HEK293 (cell line): ENCODE results near the gene NIT1.
"Not testable (repeated sequence)": the region's sequence is repeated elsewhere in the genome, so short reads cannot be mapped to it uniquely, and the experiment has no call there.

Source experiments
- CTCF ChIA-PET: fragments of 350-600 bp; formaldehyde crosslinking; extraction: SDS; loops from one replicate; lab custom pipeline; 2021; ENCODE audit warnings: antibody characterized with exemption; lab: Yijun Ruan, JAX
- POLR2A ChIA-PET: fragments of 300-600 bp; formaldehyde crosslinking; extraction: SDS; loops from one replicate; lab custom pipeline; 2020; ENCODE audit warnings: antibody characterized with exemption, inconsistent platforms; lab: Yijun Ruan, JAX
- H3K27ac ChIP-seq: fragments of 200-500 bp; sonication (Bioruptor generic); 2 replicates; pipeline ENCODE4 v1.5.1; 2014; ENCODE audit warnings: low read depth, low read length, control low read depth, inconsistent platforms; ENCODE audit errors: extremely low read depth
- H3K36me3 ChIP-seq, 2 experiments: fragments of 200-500 bp in 1 of 2; sonication (Bioruptor generic) in 1 of 2; 1 replicate in 1 of 2; 2 replicates in 1 of 2; pipeline ENCODE4 v1.5.1; 2014 to 2017; ENCODE audit warnings: inconsistent platforms in 2 of 2, low read length in 2 of 2; ENCODE audit not compliant: control insufficient read depth in 2 of 2, insufficient read depth in 1 of 2
- H3K4me1 ChIP-seq: fragments of 200-500 bp; sonication (Bioruptor generic); 2 replicates; pipeline ENCODE4 v1.5.1; 2014; ENCODE audit warnings: mild to moderate bottlenecking, low read length, inconsistent platforms; ENCODE audit not compliant: control insufficient read depth, insufficient read depth
- H3K4me3 ChIP-seq: 2 replicates; pipeline ENCODE4 v1.5.1; 2011; ENCODE audit warnings: low read depth, mild to moderate bottlenecking, control low read depth, low read length, moderate library complexity
- H3K9me3 ChIP-seq: fragments of 200-500 bp; sonication (Bioruptor generic); 2 replicates; pipeline ENCODE4 v1.5.1; 2014; ENCODE audit warnings: low read depth, low read length, inconsistent platforms; ENCODE audit not compliant: control insufficient read depth, insufficient read depth
- SCRT1 ChIP-seq: fragments of 450-650 bp; formaldehyde crosslinking; IDR thresholded peaks from 2 replicates; pipeline ENCODE4 v1.5.1; 2016; ENCODE audit warnings: missing biosample characterization, missing genetic modification characterization, borderline replicate concordance
- SCRT2 ChIP-seq: fragments of 450-650 bp; formaldehyde crosslinking; IDR thresholded peaks from 2 replicates; pipeline ENCODE4 v1.5.1; 2016; ENCODE audit warnings: missing biosample characterization, missing genetic modification characterization
- ZBTB20 ChIP-seq: fragments of 450-650 bp; formaldehyde crosslinking; IDR thresholded peaks from 2 replicates; pipeline ENCODE4 v1.5.1; 2016; ENCODE audit warnings: missing biosample characterization, missing genetic modification characterization
- ZFP41 ChIP-seq: fragments of 450-650 bp; formaldehyde crosslinking; IDR thresholded peaks from 2 replicates; pipeline ENCODE4 v1.5.1; 2016; ENCODE audit warnings: missing biosample characterization, missing genetic modification characterization, borderline replicate concordance
- ZNF529 ChIP-seq: fragments of 450-650 bp; formaldehyde crosslinking; IDR thresholded peaks from 2 replicates; pipeline ENCODE4 v1.5.1; 2017; ENCODE audit warnings: missing genetic modification characterization, missing biosample characterization; ENCODE audit not compliant: insufficient replicate concordance
- ZNF548 ChIP-seq: fragments of 450-650 bp; formaldehyde crosslinking; IDR thresholded peaks from 2 replicates; pipeline ENCODE4 v1.5.1; 2016; ENCODE audit warnings: missing biosample characterization, missing genetic modification characterization
- ZNF629 ChIP-seq: fragments of 450-650 bp; formaldehyde crosslinking; IDR thresholded peaks from 2 replicates; pipeline ENCODE4 v1.5.1; 2017; ENCODE audit warnings: missing biosample characterization, missing genetic modification characterization
- ZNF692 ChIP-seq: fragments of 450-650 bp; formaldehyde crosslinking; IDR thresholded peaks from 2 replicates; pipeline ENCODE4 v1.5.1; 2016; ENCODE audit warnings: missing biosample characterization, missing genetic modification characterization
- ZNF776 ChIP-seq: fragments of 450-650 bp; formaldehyde crosslinking; IDR thresholded peaks from 2 replicates; pipeline ENCODE4 v1.5.0; 2017; ENCODE audit warnings: missing biosample characterization, missing genetic modification characterization, borderline replicate concordance
- ZNF843 ChIP-seq: fragments of 450-650 bp; formaldehyde crosslinking; IDR thresholded peaks from 2 replicates; pipeline ENCODE4 v1.5.1; 2016; ENCODE audit warnings: missing biosample characterization, missing genetic modification characterization
- ZSCAN30 ChIP-seq: fragments of 450-650 bp; IDR thresholded peaks from 2 replicates; pipeline ENCODE4 v1.5.1; 2018; ENCODE audit warnings: missing biosample characterization, mild to moderate bottlenecking, missing genetic modification characterization, moderate library complexity
- TF ChIP-seq, protein P1 (sequence below): fragments of 450-650 bp; formaldehyde crosslinking; IDR thresholded peaks from 2 replicates; pipeline ENCODE4 v1.5.1; 2016; ENCODE audit warnings: missing biosample characterization, missing genetic modification characterization, borderline replicate concordance
- TF ChIP-seq, protein P2 (sequence below): fragments of 450-650 bp; formaldehyde crosslinking; IDR thresholded peaks from 2 replicates; pipeline ENCODE4 v1.5.1; 2016; ENCODE audit warnings: missing biosample characterization, missing genetic modification characterization
- TF ChIP-seq, protein P3 (sequence below): fragments of 450-650 bp; formaldehyde crosslinking; IDR thresholded peaks from 2 replicates; pipeline ENCODE4 v1.5.1; 2017; ENCODE audit warnings: missing biosample characterization, missing genetic modification characterization
- TF ChIP-seq, protein P4 (sequence below): fragments of 450-650 bp; formaldehyde crosslinking; IDR thresholded peaks from 2 replicates; pipeline ENCODE4 v1.5.1; 2016; ENCODE audit warnings: missing biosample characterization, missing genetic modification characterization
- TF ChIP-seq, protein P5 (sequence below): fragments of 450-650 bp; IDR thresholded peaks from 2 replicates; pipeline ENCODE4 v1.5.1; 2018; ENCODE audit warnings: missing biosample characterization, missing genetic modification characterization

Gene NIT1

DNA sequence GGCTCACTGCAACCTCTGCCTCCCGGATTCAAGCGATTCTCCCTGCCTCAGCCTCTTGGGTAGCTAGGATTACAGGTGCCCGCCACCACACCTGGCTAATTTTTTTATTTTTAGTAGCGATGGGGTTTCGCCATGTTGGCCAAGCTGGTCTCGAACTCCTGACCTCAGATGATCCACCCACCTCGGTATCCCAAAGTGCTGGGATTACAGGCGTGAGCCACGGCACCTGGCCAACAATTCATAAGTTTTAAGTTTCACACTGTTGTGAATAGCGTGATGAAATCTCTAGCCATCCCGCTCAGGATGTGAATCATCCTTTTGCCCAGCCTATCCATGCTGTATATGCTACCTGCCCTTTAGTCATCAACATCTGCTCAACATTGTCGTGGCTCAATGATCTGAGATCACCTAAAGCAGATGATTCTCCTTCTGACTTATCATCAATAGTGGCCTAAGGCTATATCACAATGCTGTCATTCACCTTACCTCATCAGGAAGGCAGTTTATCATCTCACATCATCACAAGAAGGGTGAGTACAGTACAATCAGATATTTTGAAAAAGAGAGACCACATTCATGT lies 2.7 kb upstream of the NIT1 start (continued):
- TF ChIP-seq ZFP41 (tag by site-specific recombination), result no peak
- TF ChIP-seq, protein P1, sequence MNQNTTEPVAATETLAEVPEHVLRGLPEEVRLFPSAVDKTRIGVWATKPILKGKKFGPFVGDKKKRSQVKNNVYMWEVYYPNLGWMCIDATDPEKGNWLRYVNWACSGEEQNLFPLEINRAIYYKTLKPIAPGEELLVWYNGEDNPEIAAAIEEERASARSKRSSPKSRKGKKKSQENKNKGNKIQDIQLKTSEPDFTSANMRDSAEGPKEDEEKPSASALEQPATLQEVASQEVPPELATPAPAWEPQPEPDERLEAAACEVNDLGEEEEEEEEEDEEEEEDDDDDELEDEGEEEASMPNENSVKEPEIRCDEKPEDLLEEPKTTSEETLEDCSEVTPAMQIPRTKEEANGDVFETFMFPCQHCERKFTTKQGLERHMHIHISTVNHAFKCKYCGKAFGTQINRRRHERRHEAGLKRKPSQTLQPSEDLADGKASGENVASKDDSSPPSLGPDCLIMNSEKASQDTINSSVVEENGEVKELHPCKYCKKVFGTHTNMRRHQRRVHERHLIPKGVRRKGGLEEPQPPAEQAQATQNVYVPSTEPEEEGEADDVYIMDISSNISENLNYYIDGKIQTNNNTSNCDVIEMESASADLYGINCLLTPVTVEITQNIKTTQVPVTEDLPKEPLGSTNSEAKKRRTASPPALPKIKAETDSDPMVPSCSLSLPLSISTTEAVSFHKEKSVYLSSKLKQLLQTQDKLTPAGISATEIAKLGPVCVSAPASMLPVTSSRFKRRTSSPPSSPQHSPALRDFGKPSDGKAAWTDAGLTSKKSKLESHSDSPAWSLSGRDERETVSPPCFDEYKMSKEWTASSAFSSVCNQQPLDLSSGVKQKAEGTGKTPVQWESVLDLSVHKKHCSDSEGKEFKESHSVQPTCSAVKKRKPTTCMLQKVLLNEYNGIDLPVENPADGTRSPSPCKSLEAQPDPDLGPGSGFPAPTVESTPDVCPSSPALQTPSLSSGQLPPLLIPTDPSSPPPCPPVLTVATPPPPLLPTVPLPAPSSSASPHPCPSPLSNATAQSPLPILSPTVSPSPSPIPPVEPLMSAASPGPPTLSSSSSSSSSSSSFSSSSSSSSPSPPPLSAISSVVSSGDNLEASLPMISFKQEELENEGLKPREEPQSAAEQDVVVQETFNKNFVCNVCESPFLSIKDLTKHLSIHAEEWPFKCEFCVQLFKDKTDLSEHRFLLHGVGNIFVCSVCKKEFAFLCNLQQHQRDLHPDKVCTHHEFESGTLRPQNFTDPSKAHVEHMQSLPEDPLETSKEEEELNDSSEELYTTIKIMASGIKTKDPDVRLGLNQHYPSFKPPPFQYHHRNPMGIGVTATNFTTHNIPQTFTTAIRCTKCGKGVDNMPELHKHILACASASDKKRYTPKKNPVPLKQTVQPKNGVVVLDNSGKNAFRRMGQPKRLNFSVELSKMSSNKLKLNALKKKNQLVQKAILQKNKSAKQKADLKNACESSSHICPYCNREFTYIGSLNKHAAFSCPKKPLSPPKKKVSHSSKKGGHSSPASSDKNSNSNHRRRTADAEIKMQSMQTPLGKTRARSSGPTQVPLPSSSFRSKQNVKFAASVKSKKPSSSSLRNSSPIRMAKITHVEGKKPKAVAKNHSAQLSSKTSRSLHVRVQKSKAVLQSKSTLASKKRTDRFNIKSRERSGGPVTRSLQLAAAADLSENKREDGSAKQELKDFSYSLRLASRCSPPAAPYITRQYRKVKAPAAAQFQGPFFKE (tag by site-specific recombination), result no peak
- TF ChIP-seq ZNF548, result no peak
- TF ChIP-seq, protein P2, sequence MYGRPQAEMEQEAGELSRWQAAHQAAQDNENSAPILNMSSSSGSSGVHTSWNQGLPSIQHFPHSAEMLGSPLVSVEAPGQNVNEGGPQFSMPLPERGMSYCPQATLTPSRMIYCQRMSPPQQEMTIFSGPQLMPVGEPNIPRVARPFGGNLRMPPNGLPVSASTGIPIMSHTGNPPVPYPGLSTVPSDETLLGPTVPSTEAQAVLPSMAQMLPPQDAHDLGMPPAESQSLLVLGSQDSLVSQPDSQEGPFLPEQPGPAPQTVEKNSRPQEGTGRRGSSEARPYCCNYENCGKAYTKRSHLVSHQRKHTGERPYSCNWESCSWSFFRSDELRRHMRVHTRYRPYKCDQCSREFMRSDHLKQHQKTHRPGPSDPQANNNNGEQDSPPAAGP (tag by site-specific recombination), result peak; percentile 91
- TF ChIP-seq ZNF776 (tag by site-specific recombination), result no peak

- not testable (repeated sequence) for H3K9me3 ChIP-seq, H3K4me3 ChIP-seq, H3K27ac ChIP-seq, H3K4me1 ChIP-seq
- POLR2A ChIA-PET, result interaction anchor here (1.5 kb wide), 1 partner anchor 19 kb away, joined by 3 read pairs; no protein-coding TSS in a partner anchor
- peaks cover 0 to 30% of the 10 kb centered on the region in 2 experiments; a peak in 1 of 3 replicates for H3K36me3 ChIP-seq
- CTCF ChIA-PET, result interaction anchor here (1.2 kb wide), 1 partner anchor 441 kb away, joined by 7 read pairs; no protein-coding TSS in a partner anchor
Measured at GRCh38 chr1:161115961-161116360, 1.9 kb upstream of the NIT1 start.

GRCh38 chr1:161119092-161119903 lies 1.4 kb downstream of the NIT1 start:
- CTCF ChIA-PET, result interaction anchor here (0.9 kb wide), 1 partner anchor 14 kb away, joined by 3 read pairs; no protein-coding TSS in a partner anchor
- no peak overlapping the region for H3K4me3 ChIP-seq
- peaks cover 9% of the 10 kb centered on the region for H3K4me1 ChIP-seq
- H3K36me3 ChIP-seq, result peaks cover 14 to 58% of the 10 kb centered on the region in 2 experiments
- POLR2A ChIA-PET, result interaction anchor here (0.6 kb wide), 1 partner anchor 43 kb away, joined by 5 read pairs; no protein-coding TSS in a partner anchor
- peak overlapping the region; percentile 26 for H3K27ac ChIP-seq
- no peaks in the 10 kb centered on the region for H3K9me3 ChIP-seq
- TF ChIP-seq, protein P3, sequence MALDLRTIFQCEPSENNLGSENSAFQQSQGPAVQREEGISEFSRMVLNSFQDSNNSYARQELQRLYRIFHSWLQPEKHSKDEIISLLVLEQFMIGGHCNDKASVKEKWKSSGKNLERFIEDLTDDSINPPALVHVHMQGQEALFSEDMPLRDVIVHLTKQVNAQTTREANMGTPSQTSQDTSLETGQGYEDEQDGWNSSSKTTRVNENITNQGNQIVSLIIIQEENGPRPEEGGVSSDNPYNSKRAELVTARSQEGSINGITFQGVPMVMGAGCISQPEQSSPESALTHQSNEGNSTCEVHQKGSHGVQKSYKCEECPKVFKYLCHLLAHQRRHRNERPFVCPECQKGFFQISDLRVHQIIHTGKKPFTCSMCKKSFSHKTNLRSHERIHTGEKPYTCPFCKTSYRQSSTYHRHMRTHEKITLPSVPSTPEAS, result no peak
- TF ChIP-seq, protein P4, sequence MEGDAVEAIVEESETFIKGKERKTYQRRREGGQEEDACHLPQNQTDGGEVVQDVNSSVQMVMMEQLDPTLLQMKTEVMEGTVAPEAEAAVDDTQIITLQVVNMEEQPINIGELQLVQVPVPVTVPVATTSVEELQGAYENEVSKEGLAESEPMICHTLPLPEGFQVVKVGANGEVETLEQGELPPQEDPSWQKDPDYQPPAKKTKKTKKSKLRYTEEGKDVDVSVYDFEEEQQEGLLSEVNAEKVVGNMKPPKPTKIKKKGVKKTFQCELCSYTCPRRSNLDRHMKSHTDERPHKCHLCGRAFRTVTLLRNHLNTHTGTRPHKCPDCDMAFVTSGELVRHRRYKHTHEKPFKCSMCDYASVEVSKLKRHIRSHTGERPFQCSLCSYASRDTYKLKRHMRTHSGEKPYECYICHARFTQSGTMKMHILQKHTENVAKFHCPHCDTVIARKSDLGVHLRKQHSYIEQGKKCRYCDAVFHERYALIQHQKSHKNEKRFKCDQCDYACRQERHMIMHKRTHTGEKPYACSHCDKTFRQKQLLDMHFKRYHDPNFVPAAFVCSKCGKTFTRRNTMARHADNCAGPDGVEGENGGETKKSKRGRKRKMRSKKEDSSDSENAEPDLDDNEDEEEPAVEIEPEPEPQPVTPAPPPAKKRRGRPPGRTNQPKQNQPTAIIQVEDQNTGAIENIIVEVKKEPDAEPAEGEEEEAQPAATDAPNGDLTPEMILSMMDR (tag by site-specific recombination), result peak; percentile 33
- TF ChIP-seq ZBTB20 (tag by site-specific recombination), result 0 out of 2 replicates have a peak, but pooled peaks have one; percentile 27
- TF ChIP-seq SCRT2, result no peak
- no peak for TF ChIP-seq SCRT1 (tag by site-specific recombination)
- TF ChIP-seq ZSCAN30 (tag by site-specific recombination), result no peak
- TF ChIP-seq, protein P5, sequence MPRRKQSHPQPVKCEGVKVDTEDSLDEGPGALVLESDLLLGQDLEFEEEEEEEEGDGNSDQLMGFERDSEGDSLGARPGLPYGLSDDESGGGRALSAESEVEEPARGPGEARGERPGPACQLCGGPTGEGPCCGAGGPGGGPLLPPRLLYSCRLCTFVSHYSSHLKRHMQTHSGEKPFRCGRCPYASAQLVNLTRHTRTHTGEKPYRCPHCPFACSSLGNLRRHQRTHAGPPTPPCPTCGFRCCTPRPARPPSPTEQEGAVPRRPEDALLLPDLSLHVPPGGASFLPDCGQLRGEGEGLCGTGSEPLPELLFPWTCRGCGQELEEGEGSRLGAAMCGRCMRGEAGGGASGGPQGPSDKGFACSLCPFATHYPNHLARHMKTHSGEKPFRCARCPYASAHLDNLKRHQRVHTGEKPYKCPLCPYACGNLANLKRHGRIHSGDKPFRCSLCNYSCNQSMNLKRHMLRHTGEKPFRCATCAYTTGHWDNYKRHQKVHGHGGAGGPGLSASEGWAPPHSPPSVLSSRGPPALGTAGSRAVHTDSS, result 0 out of 2 replicates have a peak, but pooled peaks have one; percentile 7
- no peak for TF ChIP-seq ZNF843 (tag by site-specific recombination)
- TF ChIP-seq ZNF529 (tag by site-specific recombination), result no peak
- no peak for TF ChIP-seq ZNF692 (tag by site-specific recombination)
- TF ChIP-seq ZNF629 (tag by site-specific recombination), result peak; percentile 42; the same call in 1 of the 2 replicates
